NB4 (cell line): ENCODE results near the gene SAA1.

ENCODE experiments used
- MYC ChIP-seq: IDR thresholded peaks from 2 replicates; pipeline ENCODE4 v1.6.1; 2011; ENCODE audit warnings: low read depth, low read length
- POLR2A ChIP-seq: IDR thresholded peaks from 2 replicates; pipeline ENCODE4 v1.6.1; 2011; ENCODE audit warnings: mild to moderate bottlenecking; ENCODE audit not compliant: insufficient read length; ENCODE audit errors: extremely low read depth
- TF ChIP-seq, protein P1 (sequence below): IDR thresholded peaks from one replicate; pipeline ENCODE4 v1.5.1; 2012; ENCODE audit warnings: low read depth, low read length

DNA sequence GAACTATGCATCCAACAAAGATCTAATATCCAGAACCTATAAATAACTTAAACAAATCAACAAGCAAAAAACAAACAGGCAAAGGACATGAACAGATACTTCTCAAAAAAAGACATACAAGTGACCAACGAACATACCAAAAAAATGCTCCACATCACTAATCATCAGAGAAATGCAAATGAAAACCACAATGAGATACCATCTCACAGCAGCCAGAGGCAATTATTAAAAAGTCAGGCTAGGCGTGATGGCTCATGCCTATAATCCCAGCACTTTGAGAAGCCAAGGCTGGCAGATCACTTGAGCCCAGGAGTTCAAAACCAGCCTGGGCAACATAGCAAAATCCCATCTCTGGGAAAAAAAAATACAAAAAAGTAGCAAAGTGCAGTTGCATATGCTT lies 40.2 kb upstream of the SAA1 start:
- TF ChIP-seq, protein P1, sequence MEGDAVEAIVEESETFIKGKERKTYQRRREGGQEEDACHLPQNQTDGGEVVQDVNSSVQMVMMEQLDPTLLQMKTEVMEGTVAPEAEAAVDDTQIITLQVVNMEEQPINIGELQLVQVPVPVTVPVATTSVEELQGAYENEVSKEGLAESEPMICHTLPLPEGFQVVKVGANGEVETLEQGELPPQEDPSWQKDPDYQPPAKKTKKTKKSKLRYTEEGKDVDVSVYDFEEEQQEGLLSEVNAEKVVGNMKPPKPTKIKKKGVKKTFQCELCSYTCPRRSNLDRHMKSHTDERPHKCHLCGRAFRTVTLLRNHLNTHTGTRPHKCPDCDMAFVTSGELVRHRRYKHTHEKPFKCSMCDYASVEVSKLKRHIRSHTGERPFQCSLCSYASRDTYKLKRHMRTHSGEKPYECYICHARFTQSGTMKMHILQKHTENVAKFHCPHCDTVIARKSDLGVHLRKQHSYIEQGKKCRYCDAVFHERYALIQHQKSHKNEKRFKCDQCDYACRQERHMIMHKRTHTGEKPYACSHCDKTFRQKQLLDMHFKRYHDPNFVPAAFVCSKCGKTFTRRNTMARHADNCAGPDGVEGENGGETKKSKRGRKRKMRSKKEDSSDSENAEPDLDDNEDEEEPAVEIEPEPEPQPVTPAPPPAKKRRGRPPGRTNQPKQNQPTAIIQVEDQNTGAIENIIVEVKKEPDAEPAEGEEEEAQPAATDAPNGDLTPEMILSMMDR = no peak
- TF ChIP-seq POLR2A = no peak
- no peak for TF ChIP-seq MYC
